PC-3 (cell line): ENCODE data around the gene ANTKMT. TPM values are rescaled to one million over a fixed set of nuclear protein-coding genes. Genes with fewer than 3 reads are reported as not detected.

ENCODE experiments used
- ATAC-seq: fragments of 200-7000 bp; cut with Tn5 transposase; 2 replicates; pipeline ENCODE4 v1.9.1; 2020; ENCODE audit warnings: mild to moderate bottlenecking, moderate library complexity
- BruUV-seq: library from RNA; stranded (reverse); fragments of 400-500 nt; replicated peaks from 2 replicates; lab custom pipeline; 2021; lab: Mats Ljungman, UMichigan
- CTCF ChIA-PET: fragments of 300-600 bp; sonication (Branson Sonifier 250); formaldehyde crosslinking; loops from one replicate; lab custom pipeline; 2022; ENCODE audit warnings: antibody characterized with exemption; lab: Charles Lee
- POLR2A ChIA-PET: fragments of 300-600 bp; sonication (Branson Sonifier 250); formaldehyde crosslinking; loops from one replicate; lab custom pipeline; 2022; ENCODE audit warnings: antibody characterized with exemption; ENCODE audit not compliant: unreplicated experiment; lab: Charles Lee
- DNase-seq: peaks from one replicate; pipeline ENCODE4 v3.0.0-alpha.2; 2015
- H2AFZ ChIP-seq: fragments of 300-600 bp; sonication (generic); 2 replicates; pipeline ENCODE4 v1.6.0; 2016; ENCODE audit warnings: antibody characterized with exemption, low read length
- H3F3A ChIP-seq: fragments of 300-600 bp; sonication (generic); one replicate; pipeline ENCODE4 v1.6.0; 2017; ENCODE audit warnings: antibody characterized with exemption, low read length, control low read depth, mild to moderate bottlenecking; ENCODE audit not compliant: unreplicated experiment
- H3K27ac ChIP-seq: fragments of 300-600 bp; sonication (generic); 2 replicates; pipeline ENCODE4 v1.5.1; 2016; ENCODE audit warnings: mild to moderate bottlenecking, low read length
- H3K27me3 ChIP-seq: fragments of 300-600 bp; sonication (generic); 2 replicates; pipeline ENCODE4 v1.6.1; 2016; ENCODE audit warnings: low read length, mixed read lengths
- H3K36me3 ChIP-seq: fragments of 300-600 bp; sonication (generic); 2 replicates; pipeline ENCODE4 v1.6.1; 2016; ENCODE audit warnings: low read depth, mixed run types, low read length, mixed read lengths
- H3K4me1 ChIP-seq: fragments of 300-600 bp; sonication (generic); 2 replicates; pipeline ENCODE4 v1.5.1; 2016; ENCODE audit warnings: low read length; ENCODE audit not compliant: insufficient read depth
- H3K4me2 ChIP-seq: fragments of 300-600 bp; sonication (generic); 2 replicates; pipeline ENCODE4 v1.6.0; 2016; ENCODE audit warnings: low read length
- H3K4me3 ChIP-seq: fragments of 300-600 bp; sonication (generic); 2 replicates; pipeline ENCODE4 v1.5.1; 2016; ENCODE audit warnings: mild to moderate bottlenecking, low read length, mixed read lengths
- H3K79me2 ChIP-seq: fragments of 300-600 bp; sonication (generic); 2 replicates; pipeline ENCODE4 v1.6.1; 2017; ENCODE audit warnings: low read length, mixed read lengths
- H3K9ac ChIP-seq: fragments of 300-600 bp; sonication (generic); 2 replicates; pipeline ENCODE4 v1.6.0; 2016; ENCODE audit warnings: mild to moderate bottlenecking, low read length
- H3K9me2 ChIP-seq: fragments of 300-600 bp; sonication (generic); replicated peaks from 2 replicates; pipeline ENCODE4 v1.6.1; 2016; ENCODE audit warnings: mixed run types, low read length, mixed read lengths
- H3K9me3 ChIP-seq: fragments of 300-600 bp; sonication (generic); 2 replicates; pipeline ENCODE4 v1.6.1; 2016; ENCODE audit warnings: low read length, mixed read lengths
- H4K20me1 ChIP-seq: fragments of 300-600 bp; sonication (generic); 2 replicates; pipeline ENCODE4 v1.6.1; 2016; ENCODE audit warnings: low read length, mixed read lengths
- CTCF ChIP-seq: fragments of 300-600 bp; sonication (generic); conservative IDR thresholded peaks from 2 replicates; pipeline ENCODE4 v1.5.1; 2017; ENCODE audit warnings: antibody characterized with exemption, low read depth, mild to moderate bottlenecking, low read length
- EZH2 ChIP-seq: fragments of 300-600 bp; sonication (generic); IDR thresholded peaks from one replicate; pipeline ENCODE4 v1.6.1; 2017; ENCODE audit warnings: antibody characterized with exemption, mild to moderate bottlenecking, low read length; ENCODE audit not compliant: unreplicated experiment
- EZH2phosphoT487 ChIP-seq: fragments of 300-600 bp; sonication (generic); IDR thresholded peaks from 2 replicates; pipeline ENCODE4 v1.6.1; 2018; ENCODE audit warnings: mild to moderate bottlenecking, antibody characterized with exemption, low read length, borderline replicate concordance
- intact Hi-C: fragments of 100-400 bp; cut with micrococcal nuclease; formaldehyde crosslinking; loops from 2 replicates; pipeline ENCODE4 v1.9.0; 2023
- total RNA-seq: library from RNA; depleted of rRNA; stranded (reverse); fragments of >200 nt; gene quantifications from 2 replicates; pipeline ENCODE4 v1.2.3, GENCODE V29; 2014

The ANTKMT gene
- total RNA-seq, 1 experiment from 2014 or later = 77.3 TPM

DNA sequence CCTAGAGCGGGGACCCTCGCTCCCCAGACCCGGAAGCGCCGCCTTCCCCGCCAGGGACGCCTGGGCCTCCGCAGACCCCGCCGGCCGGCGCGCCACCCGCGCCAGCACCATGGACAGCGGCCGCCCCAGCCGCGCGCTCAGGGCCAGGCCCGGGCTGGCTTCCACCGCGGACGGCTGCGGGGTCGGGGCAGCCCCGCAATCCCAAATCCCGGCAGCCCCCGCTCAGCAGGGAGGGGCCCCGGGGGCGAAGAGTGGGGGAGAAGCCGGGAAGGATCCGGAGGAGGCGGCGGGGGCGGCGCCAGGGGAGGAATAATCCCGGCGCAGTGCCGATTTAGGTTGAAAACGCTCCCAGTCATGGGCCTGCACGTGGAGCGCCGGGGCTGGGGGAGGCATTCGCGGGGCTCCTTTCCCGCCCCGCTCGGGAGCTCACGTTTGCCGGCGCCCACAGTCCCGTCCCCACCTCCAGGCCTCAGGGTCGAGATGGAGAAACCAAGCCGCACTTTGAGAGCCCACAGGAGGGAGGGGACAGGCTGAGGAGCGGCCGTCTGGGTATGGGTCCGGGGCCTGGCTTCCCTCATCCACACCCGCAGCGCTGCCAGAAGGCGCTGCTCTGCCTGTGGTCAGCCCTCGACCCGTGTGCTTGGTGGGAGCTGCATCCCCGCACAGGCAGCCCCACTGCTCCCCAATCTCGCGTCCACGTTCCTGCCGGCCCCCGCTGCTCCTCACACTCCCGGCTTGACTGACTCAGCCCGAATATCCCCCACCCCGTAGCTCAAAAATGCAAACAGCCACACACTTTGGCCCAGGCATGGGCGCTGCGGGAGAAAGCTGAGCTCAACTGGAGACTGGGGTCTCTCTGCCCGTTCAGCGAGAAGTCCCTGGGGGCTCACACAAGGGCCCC lies 20.0 kb upstream of the ANTKMT start:
- peak overlapping the region; percentile 26; the same call in 1 of the 2 replicates for H3K4me2 ChIP-seq
- ATAC-seq (peak; percentile 48; the same call in 1 of the 2 replicates), DNase-seq (no peak)
- no peak overlapping the region for H3K27ac ChIP-seq
- H3F3A ChIP-seq = no peaks in the 10 kb centered on the region
- POLR2A ChIA-PET = no interaction called here
- H3K9ac ChIP-seq = no peak overlapping the region
- TF ChIP-seq EZH2 = no peak
- TF ChIP-seq CTCF = no peak
- no peak for TF ChIP-seq EZH2phosphoT487
- no peaks in the 10 kb centered on the region for H3K4me1 ChIP-seq
- H2AFZ ChIP-seq = no peak overlapping the region
- no peaks in the 10 kb centered on the region for H3K79me2 ChIP-seq
- no peaks in the 10 kb centered on the region for H3K36me3 ChIP-seq
- H3K9me2 ChIP-seq = no peaks in the 10 kb centered on the region
- intact Hi-C loops = no loop called here
- H3K9me3 ChIP-seq = no peaks in the 10 kb centered on the region
- peaks cover 13% of the 10 kb centered on the region for H3K27me3 ChIP-seq
- BruUV-seq = no TSS peak
- H4K20me1 ChIP-seq = no peaks in the 10 kb centered on the region
- CTCF ChIA-PET = no interaction called here
- no peak overlapping the region for H3K4me3 ChIP-seq

DNA sequence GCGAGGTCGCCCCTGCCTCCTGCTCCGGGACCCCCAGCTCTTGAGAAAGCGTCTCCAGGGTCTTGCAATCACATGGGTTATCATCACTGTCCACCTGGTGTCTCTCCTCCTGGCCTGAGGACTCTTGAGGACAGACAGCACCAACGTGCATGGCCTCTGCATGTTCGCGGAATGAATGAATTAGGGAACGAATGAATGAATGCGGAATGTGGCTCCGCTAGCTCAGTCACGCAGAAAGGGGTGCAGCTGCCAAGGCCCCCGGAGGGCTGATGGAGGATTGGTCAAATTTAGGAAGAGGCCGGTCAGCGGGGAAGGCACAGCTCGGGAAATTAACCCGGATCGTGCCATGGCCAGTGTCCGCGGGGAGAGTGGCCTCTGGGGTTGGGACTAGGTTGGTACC lies 18.6 kb upstream of the ANTKMT start:
- ATAC-seq (no peak), DNase-seq (no peak)
- ChIA-PET CTCF (no interaction called here), POLR2A (interaction anchor here (0.6 kb wide), 1 partner anchor 376 kb away, joined by 3 read pairs; no protein-coding TSS in a partner anchor)
- Histone ChIP-seq H4K20me1 (no peaks in the 10 kb centered on the region), H3K4me3 (no peak overlapping the region), H3K36me3 (no peaks in the 10 kb centered on the region), H3F3A (no peaks in the 10 kb centered on the region), H3K27me3 (peaks cover 25% of the 10 kb centered on the region), H3K4me2 (no peak overlapping the region), H3K4me1 (no peaks in the 10 kb centered on the region), H3K9ac (no peak overlapping the region), H2AFZ (no peak overlapping the region), H3K79me2 (no peaks in the 10 kb centered on the region), H3K9me2 (no peaks in the 10 kb centered on the region), H3K27ac (no peak overlapping the region), H3K9me3 (no peaks in the 10 kb centered on the region)
- intact Hi-C loops = no loop called here
- no peak for TF ChIP-seq EZH2
- TF ChIP-seq EZH2phosphoT487 = no peak
- no peak for TF ChIP-seq CTCF
- no TSS peak for BruUV-seq

DNA sequence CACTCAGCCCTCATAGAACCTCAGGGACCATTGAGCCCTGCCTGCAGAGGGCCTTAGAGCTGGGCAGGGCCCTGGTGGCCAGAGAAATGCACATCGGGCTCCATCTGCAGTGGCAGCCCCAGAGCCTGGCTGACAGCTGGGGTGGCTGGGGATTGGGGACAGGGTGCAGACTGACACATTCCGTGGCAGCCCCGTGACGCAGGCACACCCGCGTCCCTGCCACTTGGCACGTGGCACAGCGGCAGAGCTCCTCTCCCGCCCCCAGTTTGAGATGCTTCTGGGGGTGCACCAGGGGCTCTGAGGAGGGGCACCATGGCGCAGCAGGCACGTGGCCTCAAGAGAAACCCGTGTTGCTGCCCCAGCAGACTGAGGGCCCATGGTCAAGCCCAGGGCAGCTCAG lies 17.5 kb upstream of the ANTKMT start:
- H3F3A ChIP-seq = no peaks in the 10 kb centered on the region
- H3K9me2 ChIP-seq = no peaks in the 10 kb centered on the region
- ChIA-PET CTCF (no interaction called here), POLR2A (no interaction called here)
- DNase-seq (no peak), ATAC-seq (no peak)
- H3K9me3 ChIP-seq = no peaks in the 10 kb centered on the region
- no TSS peak for BruUV-seq
- H2AFZ ChIP-seq = no peak overlapping the region
- H3K4me2 ChIP-seq = no peak overlapping the region
- no peak overlapping the region for H3K4me3 ChIP-seq
- H3K4me1 ChIP-seq = no peaks in the 10 kb centered on the region
- peaks cover 33% of the 10 kb centered on the region for H3K27me3 ChIP-seq
- intact Hi-C loops = no loop called here
- no peaks in the 10 kb centered on the region for H3K79me2 ChIP-seq
- TF ChIP-seq EZH2phosphoT487 = no peak
- no peak for TF ChIP-seq EZH2
- no peak for TF ChIP-seq CTCF
- H3K27ac ChIP-seq = no peak overlapping the region
- H3K9ac ChIP-seq = no peak overlapping the region
- H4K20me1 ChIP-seq = no peaks in the 10 kb centered on the region
- no peaks in the 10 kb centered on the region for H3K36me3 ChIP-seq
